Neural progenitor cell (in vitro differentiated cells): ENCODE results near the gene CPT1A.

Experiments used
- EZH2 ChIP-seq: fragments of 200-600 bp; sonication (generic); IDR thresholded peaks from 2 replicates; pipeline ENCODE4 v1.6.1; 2017; ENCODE audit warnings: antibody characterized with exemption, mild to moderate bottlenecking, moderate library complexity
- TF ChIP-seq, protein P1 (sequence below): fragments of 200-600 bp; sonication (generic); IDR thresholded peaks from 2 replicates; pipeline ENCODE4 v1.5.1; 2017; ENCODE audit warnings: antibody characterized with exemption, mild to moderate bottlenecking

DNA sequence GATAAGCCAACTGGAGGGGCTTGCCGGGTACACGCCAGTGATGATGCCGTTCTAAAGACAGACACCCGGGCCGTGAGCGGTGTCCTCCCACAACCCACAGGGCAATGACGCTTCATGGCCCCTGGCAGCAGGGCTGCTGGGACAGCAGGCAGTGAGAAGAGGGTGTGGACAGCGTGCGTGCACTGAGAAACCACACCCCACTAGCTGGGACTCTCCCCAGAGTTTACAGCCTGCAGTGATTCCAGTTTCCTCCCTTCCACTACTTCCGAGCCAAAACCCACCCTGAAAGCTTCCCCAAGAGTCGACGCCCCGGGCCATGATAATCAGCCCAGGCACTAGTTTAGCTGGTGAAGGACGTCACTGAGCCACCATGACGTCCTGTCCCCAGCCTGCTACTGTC is 29.2 kb downstream of the CPT1A start:
- TF ChIP-seq EZH2, result no peak
- TF ChIP-seq, protein P1, sequence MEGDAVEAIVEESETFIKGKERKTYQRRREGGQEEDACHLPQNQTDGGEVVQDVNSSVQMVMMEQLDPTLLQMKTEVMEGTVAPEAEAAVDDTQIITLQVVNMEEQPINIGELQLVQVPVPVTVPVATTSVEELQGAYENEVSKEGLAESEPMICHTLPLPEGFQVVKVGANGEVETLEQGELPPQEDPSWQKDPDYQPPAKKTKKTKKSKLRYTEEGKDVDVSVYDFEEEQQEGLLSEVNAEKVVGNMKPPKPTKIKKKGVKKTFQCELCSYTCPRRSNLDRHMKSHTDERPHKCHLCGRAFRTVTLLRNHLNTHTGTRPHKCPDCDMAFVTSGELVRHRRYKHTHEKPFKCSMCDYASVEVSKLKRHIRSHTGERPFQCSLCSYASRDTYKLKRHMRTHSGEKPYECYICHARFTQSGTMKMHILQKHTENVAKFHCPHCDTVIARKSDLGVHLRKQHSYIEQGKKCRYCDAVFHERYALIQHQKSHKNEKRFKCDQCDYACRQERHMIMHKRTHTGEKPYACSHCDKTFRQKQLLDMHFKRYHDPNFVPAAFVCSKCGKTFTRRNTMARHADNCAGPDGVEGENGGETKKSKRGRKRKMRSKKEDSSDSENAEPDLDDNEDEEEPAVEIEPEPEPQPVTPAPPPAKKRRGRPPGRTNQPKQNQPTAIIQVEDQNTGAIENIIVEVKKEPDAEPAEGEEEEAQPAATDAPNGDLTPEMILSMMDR, result no peak
